ENCODE results near the gene KCNQ1. TPM values are rescaled to one million over a fixed set of nuclear protein-coding genes. Genes with fewer than 3 reads are reported as not detected.

Gene KCNQ1
- total RNA-seq, 1 experiment from 2014 or later: 1.0 TPM

DNA sequence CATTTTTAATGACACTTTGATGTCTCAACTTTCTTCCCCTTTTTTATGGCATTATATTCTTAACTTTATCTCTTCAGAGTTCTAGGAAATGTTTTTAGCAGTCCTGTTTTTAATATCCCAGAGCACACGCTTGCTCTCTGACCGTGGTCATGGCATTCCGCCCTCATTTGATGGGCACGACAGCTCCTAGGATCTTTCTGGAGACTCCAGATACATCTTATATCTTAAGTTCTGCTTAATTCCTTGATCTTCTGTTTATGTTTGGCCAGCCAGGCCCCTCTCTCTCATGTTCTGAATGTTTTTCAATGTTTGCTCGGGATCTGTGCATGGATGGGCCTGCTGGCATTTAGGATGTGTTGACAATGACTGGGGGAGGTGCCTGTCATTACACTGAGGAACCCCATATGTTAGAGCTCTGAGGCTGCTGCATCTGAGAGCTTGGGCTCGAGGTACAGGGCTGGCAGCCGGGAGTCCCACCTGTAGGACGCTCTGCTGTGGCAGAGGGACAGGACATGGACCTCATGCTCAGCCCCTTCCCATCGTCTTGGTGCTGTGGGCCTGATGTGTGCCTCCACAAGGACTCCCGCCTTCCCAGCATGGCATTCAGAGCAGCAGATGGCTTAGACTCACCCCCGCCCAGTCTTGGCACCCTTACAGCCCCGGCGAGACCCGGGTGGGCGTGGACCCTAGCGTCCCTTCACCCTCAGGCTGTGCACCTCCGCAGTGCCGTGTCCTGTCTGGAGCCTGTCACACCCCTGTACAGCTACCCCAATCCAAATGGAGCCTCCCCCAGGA lies 365.8 kb downstream of the KCNQ1 start:
- H3K27me3 ChIP-seq (replicated peaks; ENCODE audit: control insufficient read depth, insufficient read depth, low read length): no peaks in the 10 kb centered on the region; the same call in 1 of the 2 replicates
- Mint-ChIP-seq H3K27ac (ENCODE audit: unreplicated experiment) (no peak overlapping the region), H3K9me3 (ENCODE audit: unreplicated experiment) (peaks cover 36% of the 10 kb centered on the region), H3K27me3 (ENCODE audit: insufficient read depth, unreplicated experiment) (peaks cover 15% of the 10 kb centered on the region), H3K4me3 (ENCODE audit: unreplicated experiment) (no peak overlapping the region), H3K36me3 (ENCODE audit: insufficient read depth, unreplicated experiment) (peaks cover 6% of the 10 kb centered on the region), H3K4me1 (ENCODE audit: low read depth, unreplicated experiment) (no peaks in the 10 kb centered on the region)
- no peaks in the 10 kb centered on the region for H3K36me3 ChIP-seq (ENCODE audit: control insufficient read depth, insufficient read depth, low read length)
- ChIA-PET POLR2A (no interaction called here), CTCF (no interaction called here)
- H3K4me3 ChIP-seq (ENCODE audit: low read depth, low read length): no peak overlapping the region
- H3K4me1 ChIP-seq: no peaks in the 10 kb centered on the region
- H3K9me3 ChIP-seq: 0 out of 2 replicates have a peak, but pooled peaks cover 4% of the 10 kb centered on the region
- no peak for DNase-seq
- intact Hi-C loops (cut with micrococcal nuclease; ENCODE audit: unreplicated experiment): no loop called here
- BruUV-seq (replicated peaks): no TSS peak
- TF ChIP-seq, protein P1, sequence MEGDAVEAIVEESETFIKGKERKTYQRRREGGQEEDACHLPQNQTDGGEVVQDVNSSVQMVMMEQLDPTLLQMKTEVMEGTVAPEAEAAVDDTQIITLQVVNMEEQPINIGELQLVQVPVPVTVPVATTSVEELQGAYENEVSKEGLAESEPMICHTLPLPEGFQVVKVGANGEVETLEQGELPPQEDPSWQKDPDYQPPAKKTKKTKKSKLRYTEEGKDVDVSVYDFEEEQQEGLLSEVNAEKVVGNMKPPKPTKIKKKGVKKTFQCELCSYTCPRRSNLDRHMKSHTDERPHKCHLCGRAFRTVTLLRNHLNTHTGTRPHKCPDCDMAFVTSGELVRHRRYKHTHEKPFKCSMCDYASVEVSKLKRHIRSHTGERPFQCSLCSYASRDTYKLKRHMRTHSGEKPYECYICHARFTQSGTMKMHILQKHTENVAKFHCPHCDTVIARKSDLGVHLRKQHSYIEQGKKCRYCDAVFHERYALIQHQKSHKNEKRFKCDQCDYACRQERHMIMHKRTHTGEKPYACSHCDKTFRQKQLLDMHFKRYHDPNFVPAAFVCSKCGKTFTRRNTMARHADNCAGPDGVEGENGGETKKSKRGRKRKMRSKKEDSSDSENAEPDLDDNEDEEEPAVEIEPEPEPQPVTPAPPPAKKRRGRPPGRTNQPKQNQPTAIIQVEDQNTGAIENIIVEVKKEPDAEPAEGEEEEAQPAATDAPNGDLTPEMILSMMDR (IDR thresholded peaks at IDR 0.05; ENCODE audit: insufficient read depth in 1 of 2, low read depth in 1 of 2, low read length in 1 of 2, severe bottlenecking in 1 of 2, unreplicated experiment in 1 of 2): no peak

DNA sequence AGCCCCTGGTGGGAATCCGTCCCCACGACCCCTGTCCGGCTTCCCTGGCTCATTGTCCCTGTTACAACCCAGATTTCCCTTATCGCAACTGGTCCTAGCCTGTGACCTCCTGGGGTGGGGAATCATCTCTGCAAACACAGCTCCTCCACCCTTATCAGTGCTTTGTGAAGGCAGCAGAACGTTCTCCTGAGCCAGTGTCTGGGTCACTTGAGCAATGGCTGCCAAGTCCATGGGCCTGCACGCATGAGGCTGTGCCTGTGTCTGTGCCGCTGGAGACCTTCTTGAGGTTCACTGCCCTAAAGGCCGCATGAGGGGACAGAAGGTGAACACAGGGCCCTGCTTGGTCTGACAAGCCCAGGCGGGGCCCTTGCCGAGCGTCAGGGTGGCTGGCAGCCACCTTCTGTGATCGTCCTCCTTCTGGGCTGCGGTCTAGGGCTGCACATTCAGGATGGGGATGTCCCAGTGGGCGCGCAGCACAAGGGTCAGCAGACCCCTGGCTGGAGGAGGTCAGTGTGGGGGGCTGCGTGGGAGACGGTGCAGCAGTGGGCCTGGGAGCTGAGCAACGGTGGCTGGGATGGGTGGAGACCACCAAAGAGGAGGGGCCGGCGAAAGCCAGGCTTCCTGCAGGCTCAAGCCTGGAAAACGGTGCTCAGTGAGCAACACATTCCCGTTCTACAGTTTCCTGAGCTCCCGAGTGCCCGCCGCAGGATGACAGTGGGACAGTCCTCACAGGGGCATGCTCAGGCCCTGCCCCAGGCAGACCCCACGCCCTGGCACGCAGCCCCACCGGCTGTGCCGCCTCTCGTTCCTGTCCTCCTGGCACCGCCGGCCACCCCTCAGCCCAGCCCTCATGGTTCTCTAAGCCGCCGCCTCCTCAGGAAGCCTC lies 366.6 kb downstream of the KCNQ1 start:
- H3K27me3 Mint-ChIP-seq (ENCODE audit: insufficient read depth, unreplicated experiment): peaks cover 15% of the 10 kb centered on the region
- DNase-seq: no peak
- Histone ChIP-seq H3K36me3 (ENCODE audit: control insufficient read depth, insufficient read depth, low read length) (no peaks in the 10 kb centered on the region), H3K4me3 (ENCODE audit: low read depth, low read length) (no peak overlapping the region), H3K9me3 (0 out of 2 replicates have a peak, but pooled peaks cover 11% of the 10 kb centered on the region), H3K4me1 (no peaks in the 10 kb centered on the region), H3K27me3 (replicated peaks; ENCODE audit: control insufficient read depth, insufficient read depth, low read length) (no peaks in the 10 kb centered on the region; the same call in 1 of the 2 replicates)
- POLR2A ChIA-PET: no interaction called here
- no peaks in the 10 kb centered on the region for H3K4me1 Mint-ChIP-seq (ENCODE audit: low read depth, unreplicated experiment)
- no TSS peak for BruUV-seq (replicated peaks)
- no peak overlapping the region for H3K4me3 Mint-ChIP-seq (ENCODE audit: unreplicated experiment)
- TF ChIP-seq, protein P1 (IDR thresholded peaks at IDR 0.05; ENCODE audit: insufficient read depth in 1 of 2, low read depth in 1 of 2, low read length in 1 of 2, severe bottlenecking in 1 of 2, unreplicated experiment in 1 of 2): no peak
- CTCF ChIA-PET: no interaction called here
- intact Hi-C loops (cut with micrococcal nuclease; ENCODE audit: unreplicated experiment): no loop called here
- no peak overlapping the region for H3K27ac Mint-ChIP-seq (ENCODE audit: unreplicated experiment)
- peaks cover 45% of the 10 kb centered on the region for H3K9me3 Mint-ChIP-seq (ENCODE audit: unreplicated experiment)
- peaks cover 6% of the 10 kb centered on the region for H3K36me3 Mint-ChIP-seq (ENCODE audit: insufficient read depth, unreplicated experiment)

DNA sequence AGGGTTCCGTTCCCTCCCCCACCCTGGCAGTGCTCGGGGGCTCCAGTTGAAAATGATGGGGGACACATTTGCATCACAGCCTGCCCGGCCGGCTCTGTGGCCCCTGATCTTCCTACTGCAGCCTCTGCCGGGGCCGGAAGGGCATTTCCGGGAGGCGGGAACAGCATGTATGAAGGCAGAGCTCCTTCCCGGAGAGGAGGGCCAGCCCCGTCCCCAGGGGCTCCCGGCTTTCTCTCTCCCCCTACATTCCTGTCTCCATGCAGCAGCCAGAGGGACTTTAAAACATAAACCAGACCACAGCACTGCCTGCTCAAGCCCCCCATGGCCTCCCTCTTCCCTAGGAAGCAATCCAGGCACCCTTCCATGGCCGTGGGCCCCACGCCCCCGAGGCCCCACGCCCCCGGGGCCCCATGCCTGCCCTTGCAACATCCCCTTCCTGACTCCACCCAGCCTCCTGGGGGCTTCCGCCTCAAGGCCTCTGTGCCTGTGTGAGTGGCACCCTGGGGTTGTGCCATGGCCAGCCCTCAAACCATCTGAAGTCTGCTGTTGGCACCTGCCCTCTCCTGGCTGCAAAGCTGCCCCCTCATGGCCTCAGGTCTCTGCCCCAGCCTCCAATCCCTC lies 367.7 kb downstream of the KCNQ1 start:
- H3K4me1 Mint-ChIP-seq (ENCODE audit: low read depth, unreplicated experiment): no peaks in the 10 kb centered on the region
- ChIA-PET CTCF (no interaction called here), POLR2A (no interaction called here)
- no TSS peak for BruUV-seq (replicated peaks)
- H3K4me3 ChIP-seq (ENCODE audit: low read depth, low read length): no peak overlapping the region
- H3K27me3 Mint-ChIP-seq (ENCODE audit: insufficient read depth, unreplicated experiment): peaks cover 15% of the 10 kb centered on the region
- H3K9me3 ChIP-seq: 0 out of 2 replicates have a peak, but pooled peaks cover 11% of the 10 kb centered on the region
- H3K36me3 ChIP-seq (ENCODE audit: control insufficient read depth, insufficient read depth, low read length): no peaks in the 10 kb centered on the region
- H3K4me3 Mint-ChIP-seq (ENCODE audit: unreplicated experiment): no peak overlapping the region
- peaks cover 45% of the 10 kb centered on the region for H3K9me3 Mint-ChIP-seq (ENCODE audit: unreplicated experiment)
- no peak for DNase-seq
- TF ChIP-seq, protein P1 (IDR thresholded peaks at IDR 0.05; ENCODE audit: insufficient read depth in 1 of 2, low read depth in 1 of 2, low read length in 1 of 2, severe bottlenecking in 1 of 2, unreplicated experiment in 1 of 2): no peak
- H3K36me3 Mint-ChIP-seq (ENCODE audit: insufficient read depth, unreplicated experiment): peaks cover 6% of the 10 kb centered on the region
- no peak overlapping the region for H3K27ac Mint-ChIP-seq (ENCODE audit: unreplicated experiment)
- intact Hi-C loops (cut with micrococcal nuclease; ENCODE audit: unreplicated experiment): no loop called here
- no peaks in the 10 kb centered on the region for H3K4me1 ChIP-seq
- H3K27me3 ChIP-seq (replicated peaks; ENCODE audit: control insufficient read depth, insufficient read depth, low read length): no peaks in the 10 kb centered on the region; the same call in 1 of the 2 replicates

Measured in Caco-2 (cell line).